T-cell (primary cell): ENCODE results near the gene JMJD1C. TPM values are rescaled to one million over a fixed set of nuclear protein-coding genes. Genes with fewer than 3 reads are reported as not detected.

Experiments
- ATAC-seq, 4 experiments: fragments of 200-7000 bp in 3 of 4; fragments of 150-1000 bp in 1 of 4; cut with Tn5 transposase; replicated peaks in 1 of 4; 1 replicate in 3 of 4; 2 replicates in 1 of 4; pipeline ENCODE4 v1.10.0; 2021; ENCODE audit warnings: moderate library complexity in 3 of 4, mild to moderate bottlenecking in 2 of 4, moderate number of reproducible peaks in 1 of 4
- CTCF ChIA-PET, 2 donors: fragments of 300-600 bp; sonication (Branson Sonifier 250); formaldehyde crosslinking; loops; one replicate each; lab custom pipeline; 2022; ENCODE audit warnings: antibody characterized with exemption in 2 of 2; lab: Charles Lee
- POLR2A ChIA-PET, 2 donors: fragments of 300-600 bp; sonication (Branson Sonifier 250); formaldehyde crosslinking; loops; one replicate each; lab custom pipeline; 2022; ENCODE audit warnings: antibody characterized with exemption in 2 of 2; lab: Charles Lee
- DNase-seq, 35 experiments: peaks; one replicate each; pipeline versions ENCODE4 v3.0.0 to v3.0.0-alpha.2; 2013 to 2023
- H3K27ac ChIP-seq: one replicate; pipeline ENCODE4 v1.5.1; 2013; ENCODE audit warnings: low read length
- H3K27me3 ChIP-seq, 2 experiments: replicated peaks in 1 of 2; 1 replicate in 1 of 2; 2 replicates in 1 of 2; pipeline versions ENCODE4 v1.6.1 to v1.7.0; 2013; ENCODE audit warnings: low read length in 1 of 2, mixed read lengths in 1 of 2; ENCODE audit not compliant: control insufficient read depth in 2 of 2, insufficient read depth in 2 of 2; ENCODE audit errors: extremely low read depth in 1 of 2
- H3K36me3 ChIP-seq, 2 donors: 1 replicate in 1 of 2; 2 replicates in 1 of 2; pipeline versions ENCODE4 v1.6.1 to v1.7.0; 2013; ENCODE audit warnings: low read length in 1 of 2; ENCODE audit not compliant: control insufficient read depth in 2 of 2, insufficient read depth in 1 of 2; ENCODE audit errors: extremely low read depth in 1 of 2
- H3K4me1 ChIP-seq, 2 experiments: 1 replicate in 1 of 2; 2 replicates in 1 of 2; pipeline versions ENCODE4 v1.6.1 to v1.7.0; 2013; ENCODE audit warnings: low read length in 2 of 2, mixed read lengths in 1 of 2; ENCODE audit not compliant: insufficient read depth in 2 of 2, control insufficient read depth in 1 of 2; ENCODE audit errors: extremely low read depth in 1 of 2
- H3K4me3 ChIP-seq, 2 donors: 1 replicate in 1 of 2; 2 replicates in 1 of 2; pipeline versions ENCODE4 v1.5.1 to v1.7.0; 2013; ENCODE audit warnings: mild to moderate bottlenecking in 2 of 2, low read length in 1 of 2, moderate library complexity in 1 of 2; ENCODE audit not compliant: control insufficient read depth in 1 of 2; ENCODE audit errors: extremely low read depth in 1 of 2
- H3K9me3 ChIP-seq: 2 replicates; pipeline ENCODE4 v1.7.0; 2013
- H3K27ac Mint-ChIP-seq, 2 donors: one replicate each; pipeline ENCODE4 v1.8.0; 2020 to 2021; ENCODE audit warnings: mild to moderate bottlenecking in 2 of 2, mixed read lengths in 2 of 2
- H3K27me3 Mint-ChIP-seq, 2 donors: one replicate each; pipeline ENCODE4 v1.8.0; 2021 to 2022; ENCODE audit warnings: mixed read lengths in 2 of 2
- H3K36me3 Mint-ChIP-seq: one replicate; pipeline ENCODE4 v1.8.0; 2021; ENCODE audit warnings: mixed read lengths
- H3K4me1 Mint-ChIP-seq, 3 donors: one replicate each; pipeline ENCODE4 v1.8.0; 2020 to 2022; ENCODE audit warnings: mixed read lengths in 3 of 3, mild to moderate bottlenecking in 1 of 3
- H3K4me3 Mint-ChIP-seq, 3 donors: one replicate each; pipeline ENCODE4 v1.8.0; 2020 to 2022; ENCODE audit warnings: mild to moderate bottlenecking in 3 of 3, mixed read lengths in 3 of 3, moderate library complexity in 3 of 3
- H3K9me3 Mint-ChIP-seq, 3 donors: one replicate each; pipeline ENCODE4 v1.8.0; 2020 to 2022; ENCODE audit warnings: mixed read lengths in 3 of 3
- WGBS: methylation state at CpG from one replicate; pipeline ENCODE4 v1.1.5; 2013; ENCODE audit warnings: missing lambda C conversion rate; ENCODE audit not compliant: insufficient coverage; 5-methylcytosine and 5-hydroxymethylcytosine counted together
- total RNA-seq, 35 experiments: library from RNA in 6 of 35; stranded (reverse) in 6 of 35; fragments of 120-200 nt in 1 of 35; gene quantifications; one replicate each; pipeline versions ENCODE4 v1.2.1 to v1.2.4 and lab custom pipeline; 2013 to 2026

Gene JMJD1C
- total RNA-seq, 5 donors from 2014 or later (not counting 1 experiment from before 2014, with no cell fraction given), result 84.1 to 193 (median 92.6) TPM

- H3K4me1 ChIP-seq, result peaks cover 0 to 5% of the 10 kb centered on the region in 2 experiments
- H3K27me3 Mint-ChIP-seq, result no peaks in the 10 kb centered on the region
- peaks cover 36 to 39% (median 37%) of the 10 kb centered on the region in 3 donors for H3K4me1 Mint-ChIP-seq
- H3K9me3 Mint-ChIP-seq, result no peaks in the 10 kb centered on the region
- no peak for DNase-seq
- ChIA-PET POLR2A (no interaction called here), CTCF (interaction anchor here in 1 of 2 donors (0.8 kb wide), 1 partner anchor 281 kb away, joined by 4 read pairs; no protein-coding TSS in a partner anchor)
- no peak for ATAC-seq
- H3K36me3 Mint-ChIP-seq, result peaks cover 9% of the 10 kb centered on the region
- no peaks in the 10 kb centered on the region for H3K9me3 ChIP-seq
- no peaks in the 10 kb centered on the region for H3K36me3 ChIP-seq
- H3K27ac Mint-ChIP-seq, result no peak overlapping the region
- no peaks in the 10 kb centered on the region for H3K27me3 ChIP-seq
- no peak overlapping the region for H3K27ac ChIP-seq
- WGBS, result no CpG with 5 or more reads among the region's 5 CpGs
- H3K4me3 ChIP-seq, result no peak overlapping the region
- H3K4me3 Mint-ChIP-seq, result no peak overlapping the region
Measured at GRCh38 chr10:63412304-63412703, 53.5 kb downstream of the JMJD1C start.

DNA sequence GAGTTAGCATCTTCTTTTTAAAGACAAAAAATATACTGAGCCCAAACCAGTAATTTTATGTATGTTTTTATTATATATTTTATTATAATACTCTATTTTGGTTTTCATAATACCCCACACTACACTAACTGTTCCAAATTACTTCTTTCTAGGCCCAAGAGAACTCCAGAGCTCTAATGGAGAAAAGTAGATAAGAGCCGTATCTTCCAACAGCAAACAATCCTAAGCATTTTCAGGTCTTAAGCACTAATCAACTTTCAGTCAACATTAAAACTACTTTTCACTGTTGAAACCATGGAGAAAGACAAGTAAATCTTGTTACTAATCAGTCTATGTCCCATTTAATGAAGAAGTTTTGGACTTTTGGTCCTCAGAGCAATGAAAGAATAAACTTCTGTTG is 55.1 kb downstream of the JMJD1C start:
- Mint-ChIP-seq H3K27me3 (no peaks in the 10 kb centered on the region), H3K27ac (no peak overlapping the region), H3K9me3 (no peaks in the 10 kb centered on the region), H3K4me3 (no peak overlapping the region), H3K4me1 (peaks cover 29 to 31% (median 31%) of the 10 kb centered on the region in 3 donors), H3K36me3 (peaks cover 15% of the 10 kb centered on the region)
- WGBS, result no CpG with 5 or more reads among the region's 1 CpG
- H3K36me3 ChIP-seq, result no peaks in the 10 kb centered on the region
- no peak overlapping the region for H3K27ac ChIP-seq
- H3K9me3 ChIP-seq, result no peaks in the 10 kb centered on the region
- POLR2A ChIA-PET, result no interaction called here
- CTCF ChIA-PET, result no interaction called here
- H3K27me3 ChIP-seq, result no peaks in the 10 kb centered on the region
- peaks cover 0 to 1% of the 10 kb centered on the region in 2 experiments for H3K4me1 ChIP-seq
- ATAC-seq (no peak), DNase-seq (no peak)
- H3K4me3 ChIP-seq, result no peak overlapping the region

DNA sequence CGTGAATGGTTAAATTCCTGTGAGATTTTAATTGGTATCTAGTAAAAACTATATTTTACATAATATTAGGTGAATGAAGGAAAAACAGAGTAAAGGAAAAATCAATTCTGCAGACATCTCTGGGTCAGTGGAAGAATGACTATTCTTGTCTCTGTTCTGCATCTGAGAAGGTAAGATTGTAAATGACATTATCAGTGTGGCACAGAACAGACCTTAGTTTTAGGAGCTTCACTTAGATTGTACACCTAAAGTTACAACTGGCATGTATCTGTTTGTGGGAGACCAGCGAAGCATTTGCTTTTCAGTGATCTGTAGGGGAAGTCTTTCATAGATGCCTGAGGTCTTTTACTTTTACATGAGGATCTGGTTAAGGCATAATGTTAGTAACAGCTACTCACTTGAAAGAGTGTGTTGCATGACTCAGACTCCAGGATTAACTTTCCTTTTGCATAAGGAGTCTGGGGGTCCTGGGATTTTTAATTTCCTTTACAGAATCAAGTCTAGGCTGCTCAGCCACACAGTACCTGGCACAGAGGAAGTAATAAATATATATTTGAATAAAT is 56.2 kb downstream of the JMJD1C start:
- WGBS, result no CpG with 5 or more reads among the region's 2 CpGs
- peaks cover 0 to 2% of the 10 kb centered on the region in 2 donors for H3K36me3 ChIP-seq
- H3K9me3 ChIP-seq, result no peaks in the 10 kb centered on the region
- POLR2A ChIA-PET, result no interaction called here
- Mint-ChIP-seq H3K36me3 (peaks cover 17% of the 10 kb centered on the region), H3K27ac (no peak overlapping the region), H3K4me1 (peaks cover 25 to 31% (median 29%) of the 10 kb centered on the region in 3 donors), H3K9me3 (no peaks in the 10 kb centered on the region), H3K27me3 (no peaks in the 10 kb centered on the region), H3K4me3 (no peak overlapping the region)
- CTCF ChIA-PET, result no interaction called here
- ATAC-seq, result no peak
- H3K4me1 ChIP-seq, result no peaks in the 10 kb centered on the region
- no peak overlapping the region for H3K4me3 ChIP-seq
- DNase-seq, result no peak
- H3K27ac ChIP-seq, result no peak overlapping the region
- no peaks in the 10 kb centered on the region for H3K27me3 ChIP-seq

DNA sequence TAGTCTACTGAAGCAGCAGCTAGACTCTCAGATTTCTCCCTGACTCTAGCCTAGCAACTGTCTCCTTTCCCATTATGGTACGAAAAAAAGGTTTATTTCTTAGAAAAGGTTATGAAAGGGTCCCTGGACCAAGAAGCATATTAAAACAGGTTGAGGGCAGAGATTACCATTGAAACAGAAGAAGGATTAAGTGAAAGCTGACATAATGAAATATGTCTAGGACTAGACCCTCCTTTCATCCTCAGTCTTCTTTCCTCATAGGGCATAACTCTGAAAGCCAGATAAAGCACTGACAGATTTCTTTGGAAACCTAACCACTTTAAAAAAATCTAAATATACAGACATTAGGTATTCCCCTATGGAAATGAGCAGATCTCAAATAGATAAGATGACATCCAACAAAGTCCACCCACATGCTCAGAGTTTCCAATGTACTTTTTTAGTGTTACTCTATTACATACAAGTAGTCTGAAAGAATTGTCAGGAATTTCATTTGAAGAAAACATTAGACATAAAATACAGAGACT is 58.6 kb downstream of the JMJD1C start:
- DNase-seq, result no peak
- no peaks in the 10 kb centered on the region for H3K4me1 ChIP-seq
- no peaks in the 10 kb centered on the region for H3K9me3 Mint-ChIP-seq
- H3K4me3 Mint-ChIP-seq, result no peak overlapping the region
- H3K4me3 ChIP-seq, result no peak overlapping the region
- no peak for ATAC-seq
- H3K36me3 ChIP-seq, result peaks cover 0 to 2% of the 10 kb centered on the region in 2 donors
- H3K27ac ChIP-seq, result no peak overlapping the region
- H3K27me3 ChIP-seq, result no peaks in the 10 kb centered on the region
- ChIA-PET CTCF (interaction anchor here in 1 of 2 donors (0.9 kb wide), 1 partner anchor 182 kb away, joined by 3 read pairs; no protein-coding TSS in a partner anchor), POLR2A (no interaction called here)
- no peak overlapping the region for H3K27ac Mint-ChIP-seq
- no CpG with 5 or more reads among the region's 1 CpG for WGBS
- peaks cover 24 to 31% (median 28%) of the 10 kb centered on the region in 3 donors for H3K4me1 Mint-ChIP-seq
- peaks cover 18% of the 10 kb centered on the region for H3K36me3 Mint-ChIP-seq
- no peaks in the 10 kb centered on the region for H3K9me3 ChIP-seq
- H3K27me3 Mint-ChIP-seq, result no peaks in the 10 kb centered on the region

DNA sequence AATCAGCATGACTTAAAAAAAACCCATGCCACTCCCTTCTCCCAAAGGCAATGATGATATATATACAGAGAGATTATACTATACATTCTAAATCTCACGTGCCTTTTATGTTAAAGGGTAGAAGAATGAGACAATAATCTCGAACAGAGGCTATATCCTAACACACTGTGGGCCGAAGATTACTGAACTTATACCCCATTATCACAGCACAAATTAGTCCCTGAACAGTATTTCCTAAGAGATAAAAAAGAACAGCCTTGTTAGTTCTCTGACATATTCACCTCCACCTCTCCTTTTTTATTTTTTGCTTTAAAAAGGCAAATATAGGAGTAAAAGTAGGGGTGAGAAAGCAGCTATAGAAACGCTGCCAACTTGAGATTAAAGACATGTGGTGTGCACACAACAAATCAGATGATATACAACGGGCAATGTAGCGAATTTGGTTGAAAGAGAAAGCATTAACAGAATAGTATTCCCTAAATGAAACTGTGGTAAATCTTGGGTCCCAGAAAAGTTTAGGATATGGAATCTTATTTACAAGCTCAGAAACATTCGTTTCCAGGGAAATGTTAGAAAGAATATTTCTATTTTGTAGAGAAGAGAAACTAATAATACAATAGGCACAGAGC is 69.5 kb downstream of the JMJD1C start:
- Mint-ChIP-seq H3K4me3 (no peak overlapping the region), H3K36me3 (peaks cover 22% of the 10 kb centered on the region), H3K27ac (no peak overlapping the region), H3K4me1 (peaks cover 11 to 32% (median 28%) of the 10 kb centered on the region in 3 donors), H3K9me3 (no peaks in the 10 kb centered on the region), H3K27me3 (no peaks in the 10 kb centered on the region)
- Histone ChIP-seq H3K27ac (no peak overlapping the region), H3K4me1 (no peaks in the 10 kb centered on the region), H3K36me3 (no peaks in the 10 kb centered on the region), H3K4me3 (no peak overlapping the region), H3K27me3 (no peaks in the 10 kb centered on the region), H3K9me3 (no peaks in the 10 kb centered on the region)
- no CpG with 5 or more reads among the region's 7 CpGs for WGBS
- CTCF ChIA-PET, result interaction anchor here in 1 of 2 donors (0.8 kb wide), 1 partner anchor 137 kb away, joined by 6 read pairs; no protein-coding TSS in a partner anchor
- POLR2A ChIA-PET, result interaction anchor here in 1 of 2 donors (0.7 kb wide), 1 partner anchor 11 kb away, joined by 3 read pairs; no protein-coding TSS in a partner anchor
- DNase-seq (no peak), ATAC-seq (no peak)

- no peaks in the 10 kb centered on the region for H3K36me3 ChIP-seq
- peak overlapping the region in 1 of 2 donors; percentile 23 for H3K27ac Mint-ChIP-seq
- H3K4me3 Mint-ChIP-seq, result no peak overlapping the region
- H3K36me3 Mint-ChIP-seq, result peaks cover 30% of the 10 kb centered on the region
- H3K4me3 ChIP-seq, result no peak overlapping the region
- no peak for DNase-seq
- WGBS, result 100% methylated on average over 1 of the region's 7 CpGs
- H3K27ac ChIP-seq, result no peak overlapping the region
- peaks cover 37 to 54% (median 42%) of the 10 kb centered on the region in 3 donors for H3K4me1 Mint-ChIP-seq
- no peaks in the 10 kb centered on the region for H3K27me3 ChIP-seq
- peaks cover 4% of the 10 kb centered on the region in 2 experiments for H3K4me1 ChIP-seq
- H3K9me3 ChIP-seq, result peaks cover 4% of the 10 kb centered on the region
- ChIA-PET POLR2A (interaction anchor here in 1 of 2 donors (0.6 kb wide), 1 partner anchor 977 kb away, joined by 3 read pairs; no protein-coding TSS in a partner anchor), CTCF (no interaction called here)
- peaks cover 11 to 14% (median 13%) of the 10 kb centered on the region in 3 donors for H3K9me3 Mint-ChIP-seq
- H3K27me3 Mint-ChIP-seq, result no peaks in the 10 kb centered on the region
- no peak for ATAC-seq
Measured at GRCh38 chr10:63393050-63393449, 72.7 kb downstream of the JMJD1C start.
